GM21381 (cell line): ENCODE results near the gene LRRC4.

ENCODE experiments used
- ATAC-seq: cut with Tn5 transposase; IDR thresholded peaks from one replicate; pipeline ENCODE4 v1.9.1; 2021; ENCODE audit warnings: mild to moderate bottlenecking, moderate library complexity; ENCODE audit not compliant: unreplicated experiment

LRRC4 gene

GRCh38 chr7:128032605-128033235 lies 1.5 kb upstream of the LRRC4 start:
- no peak for ATAC-seq

GRCh38 chr7:128031901-128032604 lies 816 bp upstream of the LRRC4 start:
- ATAC-seq, result peak; percentile 48

GRCh38 chr7:128030263-128030653 lies 979 bp downstream of the LRRC4 start:
- no peak for ATAC-seq

GRCh38 chr7:128029405-128029995 lies 1.7 kb downstream of the LRRC4 start:
- no peak for ATAC-seq

GRCh38 chr7:128027485-128027980 lies 3.7 kb downstream of the LRRC4 start:
- ATAC-seq, result no peak

DNA sequence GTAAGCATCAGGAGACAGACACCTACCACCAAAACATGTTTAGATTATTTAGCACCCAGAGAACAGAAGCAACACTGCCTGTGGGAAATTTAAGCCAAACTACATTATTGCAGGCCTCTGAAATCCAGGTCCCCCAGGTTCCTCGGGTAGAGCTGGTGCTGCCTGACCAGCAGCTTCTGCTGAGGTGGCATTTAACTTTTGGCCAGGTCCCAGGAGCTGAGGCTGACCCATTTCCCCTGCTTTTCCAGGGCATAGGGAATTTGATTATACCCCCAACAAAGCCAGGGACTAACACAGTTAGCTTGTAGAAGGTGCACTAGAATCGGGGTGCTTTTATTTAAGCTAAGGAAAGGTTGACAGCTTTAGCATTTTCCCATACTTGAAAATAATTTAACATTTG lies 4.7 kb downstream of the LRRC4 start:
- ATAC-seq, result no peak

DNA sequence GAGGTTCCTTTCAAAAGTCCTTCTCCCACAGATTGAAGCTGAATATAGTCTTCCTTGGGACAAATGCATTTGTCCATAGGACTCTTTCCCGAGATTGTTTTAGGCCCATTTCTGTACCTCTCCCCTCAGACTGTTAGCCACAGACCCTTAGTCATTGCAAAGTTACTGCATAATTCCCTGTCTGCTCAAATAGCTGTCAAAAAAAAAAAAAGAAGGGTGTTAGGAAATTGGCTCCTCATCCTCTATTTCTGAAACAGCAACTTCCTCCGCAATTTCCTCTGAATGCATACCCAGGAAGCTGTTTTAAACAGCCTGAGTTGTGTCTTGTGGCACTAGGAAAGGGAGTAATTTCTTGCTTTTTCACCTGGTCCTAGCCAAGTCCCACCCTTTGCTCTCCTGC lies 5.4 kb downstream of the LRRC4 start:
- ATAC-seq, result no peak

GRCh38 chr7:128025380-128025779 lies 5.9 kb downstream of the LRRC4 start:
- no peak for ATAC-seq

DNA sequence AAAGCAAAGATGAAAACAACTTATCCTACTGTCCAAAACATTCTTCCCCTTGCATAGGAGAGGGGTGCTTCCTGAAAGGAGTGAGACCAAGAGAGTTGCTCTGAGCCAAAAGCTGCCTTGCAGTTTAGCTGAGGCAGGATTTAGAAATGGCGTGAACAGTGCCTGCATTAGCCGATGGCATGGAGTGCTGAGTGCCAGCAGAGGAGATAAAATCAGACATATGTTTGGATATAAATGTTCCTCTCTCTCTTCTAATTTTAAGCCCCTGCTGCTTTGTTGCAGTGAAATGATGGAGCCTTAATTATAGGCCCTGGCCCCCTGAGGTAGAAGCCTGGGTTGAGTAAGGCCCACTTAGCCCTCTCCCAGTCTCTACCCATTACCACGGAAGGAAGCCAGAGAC lies 7.1 kb downstream of the LRRC4 start:
- no peak for ATAC-seq

DNA sequence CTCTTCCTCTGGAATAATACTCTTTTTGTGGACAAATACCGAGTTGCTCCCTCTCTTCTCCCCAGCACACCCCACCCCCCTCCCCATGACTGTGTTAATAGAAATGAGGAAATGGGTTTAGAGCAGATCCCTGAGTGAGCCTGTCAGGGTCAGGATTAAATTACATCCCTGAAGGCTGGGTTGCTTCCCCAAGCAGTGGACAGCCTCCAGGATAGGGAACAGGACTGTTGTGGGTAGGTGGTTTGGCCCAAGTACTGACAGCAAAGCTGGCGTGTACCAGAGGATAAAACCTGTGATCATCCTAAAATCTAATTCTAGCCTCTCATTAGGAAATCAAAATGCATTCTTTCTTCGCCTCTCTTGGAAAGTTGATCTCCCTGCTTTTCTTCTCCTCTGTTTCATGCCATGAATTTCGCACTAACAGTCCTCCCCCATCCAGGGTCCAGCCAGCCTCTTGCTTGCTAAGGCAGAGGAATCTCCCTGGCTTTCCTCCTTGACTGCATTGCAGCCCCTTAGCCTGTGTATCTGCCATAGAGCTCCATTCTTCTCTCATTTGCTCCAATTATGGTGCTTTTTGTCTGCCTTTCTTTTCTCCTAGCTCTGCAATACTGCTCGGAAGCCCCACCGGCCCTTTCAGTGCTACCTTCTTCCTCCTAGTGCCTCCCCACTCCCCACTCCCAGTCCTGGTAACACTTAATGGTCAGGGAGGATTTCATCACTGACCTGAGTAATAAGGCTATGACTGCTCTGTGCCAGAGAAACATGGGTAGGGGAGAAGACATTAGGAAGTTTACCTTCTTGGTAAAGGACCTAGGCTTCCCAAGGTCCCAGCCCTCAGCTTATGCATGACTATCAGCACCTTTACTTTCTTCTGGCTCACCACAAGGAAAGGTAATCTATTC lies 8.4 kb downstream of the LRRC4 start:
- ATAC-seq, result no peak

DNA sequence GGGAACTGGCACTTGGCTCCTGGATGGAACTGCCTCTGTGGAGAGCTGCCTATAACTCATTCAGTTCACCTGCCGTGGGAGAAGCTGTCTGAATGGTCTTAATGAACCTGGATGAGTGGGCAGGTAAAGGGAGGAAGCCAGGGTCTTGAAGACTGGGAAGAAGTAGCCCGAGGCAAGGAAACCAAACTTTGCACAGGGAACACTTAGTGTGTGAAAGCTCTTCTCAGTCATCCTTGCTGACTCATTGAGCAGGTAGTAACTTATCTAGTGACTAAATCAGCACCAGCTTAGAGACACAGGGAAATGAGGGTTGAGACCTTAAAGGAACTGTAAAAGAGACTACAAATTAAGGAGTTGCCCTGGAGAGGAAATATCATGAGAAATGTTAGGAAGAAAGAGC lies 9.9 kb downstream of the LRRC4 start:
- ATAC-seq, result no peak

- ATAC-seq, result no peak
These were observed 11.1 kb downstream of the LRRC4 start for GRCh38 chr7:128020159-128020558.

GRCh38 chr7:128019288-128019687 lies 11.9 kb downstream of the LRRC4 start:
- ATAC-seq, result no peak

- no peak for ATAC-seq
These were observed 13.1 kb downstream of the LRRC4 start for GRCh38 chr7:128017862-128018845.

DNA sequence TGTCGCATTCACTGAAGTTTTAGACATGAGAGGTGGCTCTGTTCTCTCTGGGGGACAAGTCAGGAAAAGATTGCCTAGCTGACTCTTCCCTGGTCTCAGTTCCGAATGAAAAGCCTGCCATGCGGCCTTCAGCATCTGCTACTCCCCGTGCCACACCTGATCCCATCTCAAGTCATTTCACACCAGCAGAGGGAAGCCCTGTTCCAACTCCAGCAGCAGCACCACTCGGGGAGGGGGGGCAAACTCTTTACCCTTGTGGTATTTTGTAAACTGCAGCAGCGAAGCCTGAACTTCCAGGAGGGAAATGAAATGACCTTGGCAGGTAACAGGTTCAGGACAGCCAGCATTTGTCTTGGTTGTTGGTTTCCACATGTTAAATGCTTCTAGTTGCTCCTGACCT lies 13.8 kb downstream of the LRRC4 start:
- ATAC-seq, result no peak

GRCh38 chr7:128014811-128015210 lies 16.4 kb downstream of the LRRC4 start:
- no peak for ATAC-seq

DNA sequence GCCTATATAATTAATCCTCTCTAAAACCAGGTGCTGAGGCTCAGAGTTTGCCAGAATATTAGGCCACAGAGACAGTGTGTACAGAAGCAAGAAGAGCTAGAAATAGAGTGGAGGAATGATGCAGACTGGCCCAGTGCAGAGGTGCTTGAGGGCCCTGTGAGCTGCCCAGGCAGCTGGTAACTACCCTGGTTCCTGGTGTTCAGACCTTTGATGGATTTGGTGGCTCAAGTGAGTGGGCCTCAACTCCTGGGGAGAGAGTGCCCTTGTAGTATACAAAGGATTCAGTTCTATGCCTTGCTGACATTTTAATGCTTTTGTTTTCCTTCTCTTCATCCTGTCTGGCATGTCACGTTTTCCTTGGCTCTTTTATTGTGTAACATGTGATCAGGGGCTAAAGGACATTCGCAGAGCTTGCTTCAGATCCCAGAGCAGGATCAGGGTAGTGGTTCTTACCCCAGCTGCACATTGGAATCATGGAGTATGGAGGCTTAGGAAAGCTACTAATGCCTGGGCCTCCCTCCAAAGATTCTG lies 20.0 kb downstream of the LRRC4 start:
- ATAC-seq, result no peak

GRCh38 chr7:128010391-128011127 lies 20.7 kb downstream of the LRRC4 start:
- no peak for ATAC-seq

DNA sequence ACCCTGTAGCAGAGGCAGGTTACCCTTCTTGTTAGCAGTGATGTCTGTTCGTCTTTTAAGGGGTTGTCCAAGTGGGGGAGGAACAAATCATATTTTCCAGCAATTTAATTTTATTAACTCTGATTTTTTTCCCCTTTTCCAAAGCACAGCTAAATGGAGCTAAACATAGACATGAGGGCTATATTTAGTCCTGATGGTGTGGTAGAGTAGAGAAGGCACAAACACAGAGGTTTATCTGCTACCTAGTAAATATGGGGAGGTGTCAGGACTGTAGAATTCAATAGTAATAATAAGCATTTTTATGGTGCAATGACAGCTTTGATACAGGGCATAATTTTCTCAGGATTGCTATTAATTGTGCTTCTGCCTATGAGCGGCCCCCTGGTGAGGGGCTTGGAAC lies 22.5 kb downstream of the LRRC4 start:
- ATAC-seq, result no peak
